Smooth muscle cell (in vitro differentiated cells): Measurements from ENCODE around the gene DOCK11. TPM values are rescaled to one million over a fixed set of nuclear protein-coding genes. Genes with fewer than 3 reads are reported as not detected.

Source experiments
- DNase-seq: peaks from one replicate; lab custom pipeline; 2025; ENCODE audit not compliant: unreplicated experiment; lab: John Stamatoyannopoulos, UW
- H2AFZ ChIP-seq: fragments of 200-600 bp; sonication (generic); 2 replicates; pipeline ENCODE4 v1.6.0; 2016; ENCODE audit warnings: antibody characterized with exemption, low read depth, mild to moderate bottlenecking
- H3F3A ChIP-seq: fragments of 200-600 bp; sonication (generic); 2 replicates; pipeline ENCODE4 v1.6.0; 2017; ENCODE audit warnings: antibody characterized with exemption, low read depth
- H3K27ac ChIP-seq: fragments of 200-600 bp; sonication (generic); 2 replicates; pipeline ENCODE4 v1.5.1; 2016; ENCODE audit warnings: low read depth, mild to moderate bottlenecking
- H3K27me3 ChIP-seq: fragments of 200-600 bp; sonication (generic); 2 replicates; pipeline ENCODE4 v1.6.1; 2016; ENCODE audit warnings: low read depth, mild to moderate bottlenecking
- H3K36me3 ChIP-seq: fragments of 200-600 bp; sonication (generic); 2 replicates; pipeline ENCODE4 v1.5.1; 2016; ENCODE audit warnings: low read depth
- H3K4me1 ChIP-seq: fragments of 200-600 bp; sonication (generic); 2 replicates; pipeline ENCODE4 v1.5.1; 2016; ENCODE audit warnings: low read depth
- H3K4me2 ChIP-seq: fragments of 200-600 bp; sonication (generic); 2 replicates; pipeline ENCODE4 v1.6.0; 2016; ENCODE audit warnings: mild to moderate bottlenecking
- H3K4me3 ChIP-seq: fragments of 200-600 bp; sonication (generic); 2 replicates; pipeline ENCODE4 v1.5.1; 2016; ENCODE audit warnings: mild to moderate bottlenecking
- H3K79me2 ChIP-seq: fragments of 200-600 bp; sonication (generic); 2 replicates; pipeline ENCODE4 v1.6.0; 2016; ENCODE audit warnings: low read depth, mild to moderate bottlenecking
- H3K9ac ChIP-seq: fragments of 200-600 bp; sonication (generic); 2 replicates; pipeline ENCODE4 v1.6.0; 2016; ENCODE audit warnings: low read depth
- H3K9me3 ChIP-seq: fragments of 200-600 bp; sonication (generic); replicated peaks from 2 replicates; pipeline ENCODE4 v1.5.1; 2016; ENCODE audit warnings: low read depth
- H4K20me1 ChIP-seq: fragments of 200-600 bp; sonication (generic); 2 replicates; pipeline ENCODE4 v1.6.0; 2016; ENCODE audit warnings: low read depth
- WGBS: methylation state at CpG from one replicate; pipeline ENCODE4 v1.1.7; 2016; ENCODE audit warnings: low lambda C conversion rate; 5-methylcytosine and 5-hydroxymethylcytosine counted together
- polyA plus RNA-seq: library from polyadenylated mRNA; unstranded; fragments of >200 nt; fragmentation: Nextera tagmentation; extraction: Ambion mirVana; gene quantifications from 2 replicates; pipeline ENCODE4 v1.2.1, GENCODE V29; 2016
- total RNA-seq: library from RNA; depleted of rRNA; stranded (reverse); fragments of >200 nt; gene quantifications from 2 replicates; pipeline ENCODE4 v1.2.3, GENCODE V29; 2014
- TF ChIP-seq, protein P1 (sequence below): fragments of 200-600 bp; sonication (generic); IDR thresholded peaks from 2 replicates; pipeline ENCODE4 v1.5.1; 2017; ENCODE audit warnings: borderline replicate concordance, mild to moderate bottlenecking, antibody characterized with exemption; ENCODE audit not compliant: insufficient read depth, poor library complexity, severe bottlenecking

DOCK11 gene
- total and polyA plus RNA-seq, 2 experiments from 2014 or later = 2.3 to 2.6 TPM

GRCh38 chrX:118615141-118615540, 119.5 kb downstream of the DOCK11 start:
- H3K9me3 ChIP-seq = no peaks in the 10 kb centered on the region
- TF ChIP-seq, protein P1, sequence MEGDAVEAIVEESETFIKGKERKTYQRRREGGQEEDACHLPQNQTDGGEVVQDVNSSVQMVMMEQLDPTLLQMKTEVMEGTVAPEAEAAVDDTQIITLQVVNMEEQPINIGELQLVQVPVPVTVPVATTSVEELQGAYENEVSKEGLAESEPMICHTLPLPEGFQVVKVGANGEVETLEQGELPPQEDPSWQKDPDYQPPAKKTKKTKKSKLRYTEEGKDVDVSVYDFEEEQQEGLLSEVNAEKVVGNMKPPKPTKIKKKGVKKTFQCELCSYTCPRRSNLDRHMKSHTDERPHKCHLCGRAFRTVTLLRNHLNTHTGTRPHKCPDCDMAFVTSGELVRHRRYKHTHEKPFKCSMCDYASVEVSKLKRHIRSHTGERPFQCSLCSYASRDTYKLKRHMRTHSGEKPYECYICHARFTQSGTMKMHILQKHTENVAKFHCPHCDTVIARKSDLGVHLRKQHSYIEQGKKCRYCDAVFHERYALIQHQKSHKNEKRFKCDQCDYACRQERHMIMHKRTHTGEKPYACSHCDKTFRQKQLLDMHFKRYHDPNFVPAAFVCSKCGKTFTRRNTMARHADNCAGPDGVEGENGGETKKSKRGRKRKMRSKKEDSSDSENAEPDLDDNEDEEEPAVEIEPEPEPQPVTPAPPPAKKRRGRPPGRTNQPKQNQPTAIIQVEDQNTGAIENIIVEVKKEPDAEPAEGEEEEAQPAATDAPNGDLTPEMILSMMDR = no peak
- no peaks in the 10 kb centered on the region for H4K20me1 ChIP-seq
- H3K79me2 ChIP-seq = no peaks in the 10 kb centered on the region
- no peak for DNase-seq
- no peaks in the 10 kb centered on the region for H3K4me1 ChIP-seq
- H3F3A ChIP-seq = no peaks in the 10 kb centered on the region
- no peak overlapping the region for H3K9ac ChIP-seq
- H3K36me3 ChIP-seq = no peaks in the 10 kb centered on the region
- H3K4me3 ChIP-seq = no peak overlapping the region
- no peak overlapping the region for H3K27ac ChIP-seq
- WGBS = 77% methylated on average over 3 of the region's 3 CpGs
- H2AFZ ChIP-seq = no peak overlapping the region
- no peak overlapping the region for H3K4me2 ChIP-seq
- no peaks in the 10 kb centered on the region for H3K27me3 ChIP-seq

- no peak for DNase-seq
- Histone ChIP-seq H3K4me1 (no peaks in the 10 kb centered on the region), H3K9me3 (no peaks in the 10 kb centered on the region), H2AFZ (no peak overlapping the region), H3K79me2 (no peaks in the 10 kb centered on the region), H3K27ac (no peak overlapping the region), H3K4me2 (no peak overlapping the region), H3K27me3 (no peaks in the 10 kb centered on the region), H3F3A (no peaks in the 10 kb centered on the region), H3K9ac (no peak overlapping the region), H4K20me1 (no peaks in the 10 kb centered on the region), H3K36me3 (no peaks in the 10 kb centered on the region), H3K4me3 (no peak overlapping the region)
- TF ChIP-seq, protein P1 = no peak
- 78% methylated on average over 8 of the region's 8 CpGs for WGBS
Measured at GRCh38 chrX:118621081-118621759, 125.6 kb downstream of the DOCK11 start.

DNA sequence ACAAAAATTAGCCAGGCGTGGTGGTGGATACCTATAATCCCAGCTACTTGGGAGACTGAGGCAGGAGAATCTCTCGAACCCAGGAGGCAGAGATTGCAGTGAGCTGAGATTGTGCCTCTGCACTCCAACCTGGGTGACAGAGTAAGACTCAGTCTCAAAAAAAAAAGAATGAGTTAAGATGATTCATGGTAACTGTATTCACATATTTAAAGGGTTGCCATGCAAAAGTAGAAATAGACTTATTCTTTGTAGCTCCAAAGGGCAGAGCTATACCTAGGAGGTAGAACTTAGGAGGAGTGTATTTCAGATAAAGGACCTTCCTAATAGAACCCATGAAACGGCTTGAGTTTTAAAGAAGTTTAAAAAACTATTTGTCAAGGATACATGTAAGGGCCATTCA, 127.4 kb downstream of the DOCK11 start:
- 74% methylated on average over 3 of the region's 3 CpGs for whole genome bisulfite sequencing
- Histone ChIP-seq H3F3A (no peaks in the 10 kb centered on the region), H3K9ac (no peak overlapping the region), H3K79me2 (no peaks in the 10 kb centered on the region), H3K9me3 (no peaks in the 10 kb centered on the region), H3K4me2 (no peak overlapping the region), H3K36me3 (no peaks in the 10 kb centered on the region), H3K27me3 (no peaks in the 10 kb centered on the region), H3K4me3 (no peak overlapping the region), H3K4me1 (no peaks in the 10 kb centered on the region), H4K20me1 (no peaks in the 10 kb centered on the region), H2AFZ (no peak overlapping the region), H3K27ac (no peak overlapping the region)
- TF ChIP-seq, protein P1 = no peak
- no peak for DNase-seq

DNA sequence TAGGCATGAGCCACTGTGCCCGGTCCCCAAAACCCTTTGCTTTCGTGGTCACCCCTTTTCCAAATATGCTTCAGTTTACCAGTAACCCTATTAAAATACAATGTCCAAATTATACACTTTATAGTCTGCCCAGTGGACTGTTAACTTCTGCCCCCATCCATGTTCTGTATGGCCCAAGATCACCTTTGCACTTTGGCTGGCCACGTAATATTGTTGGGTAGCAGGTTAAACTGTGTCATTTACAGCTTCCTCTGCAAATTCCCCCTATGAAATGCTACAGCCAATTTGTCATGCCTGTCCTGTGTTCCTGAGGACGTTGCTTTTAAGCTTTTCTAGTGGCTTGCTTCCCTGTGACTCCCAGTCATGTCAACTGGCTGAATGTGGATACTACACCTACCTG, 130.7 kb downstream of the DOCK11 start:
- no peaks in the 10 kb centered on the region for H4K20me1 ChIP-seq
- no peak overlapping the region for H2AFZ ChIP-seq
- no peak overlapping the region for H3K9ac ChIP-seq
- no peaks in the 10 kb centered on the region for H3K36me3 ChIP-seq
- WGBS = 67% methylated on average over 4 of the region's 4 CpGs
- no peaks in the 10 kb centered on the region for H3K79me2 ChIP-seq
- no peaks in the 10 kb centered on the region for H3K4me1 ChIP-seq
- no peak overlapping the region for H3K4me3 ChIP-seq
- no peak overlapping the region for H3K4me2 ChIP-seq
- no peak for DNase-seq
- TF ChIP-seq, protein P1 = no peak
- H3F3A ChIP-seq = no peaks in the 10 kb centered on the region
- no peaks in the 10 kb centered on the region for H3K9me3 ChIP-seq
- H3K27me3 ChIP-seq = no peaks in the 10 kb centered on the region
- no peak overlapping the region for H3K27ac ChIP-seq
